Epithelial cell of proximal tubule (primary cell): ENCODE results near the gene CASS4. TPM values are rescaled to one million over a fixed set of nuclear protein-coding genes. Genes with fewer than 3 reads are reported as not detected.
"Not testable (repeated sequence)": the region's sequence is repeated elsewhere in the genome, so short reads cannot be mapped to it uniquely, and the experiment has no call there.

Source experiments
- DNase-seq: peaks from one replicate; pipeline ENCODE4 v3.0.0-alpha.2; 2011; ENCODE audit warnings: low read depth
- H3K4me3 ChIP-seq: 2 replicates; pipeline ENCODE4 v1.5.1; 2011; ENCODE audit warnings: low read depth, mild to moderate bottlenecking, low read length
- CTCF ChIP-seq: conservative IDR thresholded peaks from 2 replicates; pipeline ENCODE4 v1.5.1; 2012; ENCODE audit warnings: low read depth, mild to moderate bottlenecking, low read length
- total RNA-seq: library from RNA; depleted of rRNA; stranded (reverse); fragments of >200 nt; gene quantifications from 2 replicates; pipeline ENCODE4 v1.2.3, GENCODE V29; 2015

The CASS4 gene
- total RNA-seq, 1 donor from 2014 or later: under 0.01 TPM

DNA sequence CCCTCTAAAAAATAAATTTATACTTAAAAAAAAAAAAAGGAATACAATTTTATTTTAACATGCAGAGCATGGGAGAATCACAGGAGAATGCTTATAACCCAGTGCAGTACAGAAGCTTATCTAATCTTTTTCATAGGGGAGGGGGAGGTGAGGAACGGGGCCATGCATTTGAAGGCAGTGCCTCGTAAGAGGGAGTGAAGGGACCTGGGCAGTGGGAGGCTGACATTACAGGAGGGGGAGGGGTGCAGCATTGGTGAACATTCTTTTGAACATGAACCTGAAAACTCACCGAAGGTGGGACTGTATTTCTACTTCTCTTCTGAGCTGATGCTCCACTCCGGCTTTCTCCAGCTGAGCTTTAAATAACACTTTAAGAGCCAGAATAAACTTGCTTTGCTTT, 29.4 kb upstream of the CASS4 start:
- no peak overlapping the region for H3K4me3 ChIP-seq
- no peak for DNase-seq
- TF ChIP-seq CTCF: no peak

DNA sequence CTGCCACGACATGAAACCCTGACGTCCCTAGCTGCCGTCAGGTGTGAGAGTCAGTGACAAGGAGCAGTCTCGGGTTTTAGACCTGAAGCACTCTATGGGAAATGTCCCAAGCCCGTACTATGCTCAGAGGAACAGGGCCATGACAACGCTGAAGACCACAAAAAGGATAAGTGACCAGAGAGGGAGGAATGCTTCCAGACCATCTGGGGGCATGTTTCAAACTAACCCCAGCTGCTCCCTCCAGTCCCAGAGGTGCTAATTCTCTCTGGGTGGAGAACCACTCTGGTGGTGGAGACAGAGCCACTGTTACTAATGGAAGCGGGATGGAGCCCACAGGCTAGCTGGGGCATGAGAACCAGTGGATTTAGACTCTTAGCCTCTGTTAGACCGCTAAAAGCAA, 28.7 kb upstream of the CASS4 start:
- TF ChIP-seq CTCF: no peak
- no peak for DNase-seq
- no peak overlapping the region for H3K4me3 ChIP-seq

DNA sequence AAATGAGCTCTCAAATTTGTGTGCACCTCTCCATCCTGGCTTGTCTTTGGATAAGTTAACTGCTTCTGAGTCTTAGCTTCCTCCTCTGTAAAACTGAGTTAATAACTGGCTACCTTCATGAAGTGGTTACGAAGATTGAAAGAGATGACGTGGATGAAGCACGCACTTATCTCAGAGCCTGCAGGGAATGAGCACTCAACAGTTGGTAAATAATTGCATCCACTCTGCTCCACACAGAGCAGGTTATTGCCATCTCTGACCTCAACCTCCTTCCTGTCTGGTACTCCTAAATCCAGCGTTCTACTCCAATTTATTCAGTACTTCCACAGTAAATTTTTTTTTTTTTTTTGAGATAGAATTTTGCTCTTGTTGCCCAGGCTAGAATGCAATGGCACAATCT, 26.9 kb upstream of the CASS4 start:
- no peak for TF ChIP-seq CTCF
- H3K4me3 ChIP-seq: no peak overlapping the region
- no peak for DNase-seq

GRCh38 chr20:56386219-56386618, 25.8 kb upstream of the CASS4 start:
- no peak for DNase-seq
- no peak for TF ChIP-seq CTCF
- H3K4me3 ChIP-seq: no peak overlapping the region

GRCh38 chr20:56388882-56389281, 23.2 kb upstream of the CASS4 start:
- no peak overlapping the region for H3K4me3 ChIP-seq
- no peak for TF ChIP-seq CTCF
- no peak for DNase-seq

GRCh38 chr20:56389807-56390206, 22.3 kb upstream of the CASS4 start:
- no peak for DNase-seq
- TF ChIP-seq CTCF: no peak
- H3K4me3 ChIP-seq: no peak overlapping the region

DNA sequence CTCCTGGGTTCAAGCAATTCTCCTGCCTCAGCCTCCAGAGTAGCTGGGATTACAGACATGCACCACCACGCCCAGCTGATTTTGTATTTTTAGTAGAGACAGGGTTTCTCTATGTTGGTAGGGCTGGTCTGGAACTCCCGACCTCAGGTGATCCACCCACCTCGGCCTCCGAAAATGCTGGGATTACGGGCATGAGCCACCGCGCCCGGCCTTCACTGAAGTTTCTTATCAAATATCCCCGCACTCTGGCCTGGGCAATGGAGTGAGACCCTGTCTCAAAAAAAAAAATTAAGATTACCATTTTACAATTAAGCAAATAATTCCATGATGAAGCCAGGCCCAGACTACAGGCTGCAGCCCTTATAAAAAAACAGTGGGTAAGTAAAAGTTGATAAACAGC, 21.7 kb upstream of the CASS4 start:
- H3K4me3 ChIP-seq: peak overlapping the region; percentile 99
- DNase-seq: not testable (repeated sequence)

GRCh38 chr20:56391037-56391436, 21.0 kb upstream of the CASS4 start:
- peak overlapping the region; percentile 99 for H3K4me3 ChIP-seq
- TF ChIP-seq CTCF: no peak
- DNase-seq: no peak
